A549 (cell line): ENCODE measurements around the gene USP11. TPM values are rescaled to one million over a fixed set of nuclear protein-coding genes. Genes with fewer than 3 reads are reported as not detected.

Experiments used
- ATAC-seq, 2 experiments: fragments of 200-7000 bp in 1 of 2; fragments of >200 bp in 1 of 2; cut with Nextera tagmentation in 1 of 2; cut with Tn5 transposase in 1 of 2; 3 replicates each; pipeline versions ENCODE4 v1.8.0 to v1.9.1; 2018 to 2020; ENCODE audit warnings: mild to moderate bottlenecking in 1 of 2, moderate library complexity in 1 of 2
- CTCF ChIA-PET: fragments of 300-600 bp; sonication (Branson Sonifier 250); formaldehyde crosslinking; extraction: SDS; loops from one replicate; lab custom pipeline; 2021; ENCODE audit warnings: antibody characterized with exemption, inconsistent platforms; lab: Yijun Ruan, JAX
- POLR2A ChIA-PET: fragments of 350-600 bp; formaldehyde crosslinking; extraction: SDS; loops from one replicate; lab custom pipeline; 2021; ENCODE audit warnings: antibody characterized with exemption, inconsistent platforms; lab: Yijun Ruan, JAX
- DNase-seq, 2 experiments: peaks; one replicate each; pipeline versions ENCODE4 v3.0.0 to v3.0.0-alpha.2; 2011 to 2016; ENCODE audit warnings: low read depth in 1 of 2, low spot score in 1 of 2
- FAIRE-seq: peaks from 2 replicates; lab custom pipeline; 2011; peaks lifted over from hg19 to GRCh38; lab: Jason Lieb, UNC
- H3K27ac ChIP-seq, 2 experiments: fragments of >200 bp; sonication (Bioruptor Twin); formaldehyde crosslinking; 3 replicates each; pipeline ENCODE4 v1.5.1; 2016 to 2017
- H3K4me1 ChIP-seq: fragments of >200 bp; sonication (Bioruptor Twin); formaldehyde crosslinking; 3 replicates; pipeline ENCODE4 v1.6.1; 2016
- H3K4me2 ChIP-seq: fragments of >200 bp; sonication (Bioruptor Twin); formaldehyde crosslinking; 3 replicates; pipeline ENCODE4 v1.6.1; 2016
- H3K4me3 ChIP-seq: fragments of >200 bp; sonication (Bioruptor Twin); formaldehyde crosslinking; 3 replicates; pipeline ENCODE4 v1.5.1; 2016
- H3K9me3 ChIP-seq: fragments of >200 bp; sonication (Bioruptor Twin); formaldehyde crosslinking; 3 replicates; pipeline ENCODE4 v1.6.1; 2016
- ATOH8 ChIP-seq: fragments of 250-450 bp; sonication (Bioruptor Pico); IDR thresholded peaks from 2 replicates; pipeline ENCODE4 v1.5.0; 2020; ENCODE audit warnings: low read depth, mild to moderate bottlenecking, moderate library complexity
- CBX2 ChIP-seq: fragments of 200-600 bp; sonication (generic); IDR thresholded peaks from 2 replicates; pipeline ENCODE4 v1.6.1; 2016; ENCODE audit warnings: low read depth, mild to moderate bottlenecking, borderline replicate concordance
- CEBPB ChIP-seq, 2 experiments: fragments of >200 bp in 1 of 2; sonication (Bioruptor Twin) in 1 of 2; formaldehyde crosslinking in 1 of 2; IDR thresholded peaks; 2 replicates each; pipeline ENCODE4 v1.6.1; 2012 to 2016
- CHD4 ChIP-seq: fragments of 200-600 bp; sonication (generic); IDR thresholded peaks from 2 replicates; pipeline ENCODE4 v1.6.1; 2016; ENCODE audit warnings: antibody characterized with exemption, mild to moderate bottlenecking, borderline replicate concordance
- CTCF ChIP-seq: fragments of >200 bp; sonication (Bioruptor Twin); formaldehyde crosslinking; IDR thresholded peaks from 3 replicates; pipeline ENCODE4 v1.5.1; 2016
- EHF ChIP-seq: fragments of 250-450 bp; sonication (Bioruptor Pico); IDR thresholded peaks from 2 replicates; pipeline ENCODE4 v1.5.0; 2020; ENCODE audit warnings: mild to moderate bottlenecking
- EP300 ChIP-seq, 2 experiments: fragments of >200 bp; sonication (Bioruptor Twin); formaldehyde crosslinking; IDR thresholded peaks; 2 replicates in 1 of 2; 3 replicates in 1 of 2; pipeline ENCODE4 v1.6.1; 2016 to 2017
- GATA3 ChIP-seq: IDR thresholded peaks from 2 replicates; pipeline ENCODE4 v1.6.1; 2012; ENCODE audit warnings: borderline replicate concordance
- HDAC2 ChIP-seq: fragments of 200-600 bp; sonication (generic); IDR thresholded peaks from 2 replicates; pipeline ENCODE4 v1.6.1; 2016
- HEYL ChIP-seq: fragments of 250-450 bp; sonication (Bioruptor Pico); IDR thresholded peaks from 2 replicates; pipeline ENCODE4 v1.8.0; 2021; ENCODE audit warnings: mild to moderate bottlenecking, moderate library complexity
- HOXA7 ChIP-seq: fragments of 250-450 bp; sonication (Bioruptor Pico); IDR thresholded peaks from 2 replicates; pipeline ENCODE4 v1.5.0; 2020; ENCODE audit warnings: mild to moderate bottlenecking, moderate library complexity
- HOXB5 ChIP-seq: fragments of 250-450 bp; sonication (Bioruptor Pico); IDR thresholded peaks from 2 replicates; pipeline ENCODE4 v1.5.0; 2020; ENCODE audit warnings: mild to moderate bottlenecking, moderate library complexity
- JUNB ChIP-seq: fragments of >200 bp; sonication (Bioruptor Twin); formaldehyde crosslinking; IDR thresholded peaks from 2 replicates; pipeline ENCODE4 v1.6.1; 2016
- KDM1A ChIP-seq: fragments of 200-600 bp; sonication (generic); IDR thresholded peaks from 2 replicates; pipeline ENCODE4 v1.6.1; 2016; ENCODE audit warnings: low read depth, mild to moderate bottlenecking
- MAZ ChIP-seq: fragments of 150-350 bp; IDR thresholded peaks from 2 replicates; pipeline ENCODE4 v1.6.1; 2014; ENCODE audit warnings: antibody characterized with exemption, low read depth, low read length, borderline replicate concordance
- MYC ChIP-seq: IDR thresholded peaks from 2 replicates; pipeline ENCODE4 v1.6.1; 2012; ENCODE audit warnings: mild to moderate bottlenecking, inconsistent platforms, low read length, improper control_type of control experiment, borderline replicate concordance
- PHF8 ChIP-seq: fragments of 200-600 bp; sonication (generic); IDR thresholded peaks from 2 replicates; pipeline ENCODE4 v1.6.1; 2016; ENCODE audit warnings: low read depth, mild to moderate bottlenecking, antibody characterized with exemption, moderate library complexity, borderline replicate concordance
- POLR2AphosphoS2 ChIP-seq: conservative IDR thresholded peaks from 2 replicates; pipeline ENCODE4 v1.6.1; 2012; ENCODE audit warnings: low read length, improper control_type of control experiment, inconsistent platforms
- RCOR1 ChIP-seq: fragments of 150-350 bp; IDR thresholded peaks from 2 replicates; pipeline ENCODE4 v1.6.1; 2014; ENCODE audit warnings: antibody characterized with exemption, low read length, low read depth
- RFX5 ChIP-seq: fragments of 450-650 bp; IDR thresholded peaks from 2 replicates; pipeline ENCODE4 v1.7.1; 2014; ENCODE audit warnings: antibody characterized with exemption, mild to moderate bottlenecking, moderate library complexity
- SREBF2 ChIP-seq: fragments of 450-650 bp; IDR thresholded peaks from 2 replicates; pipeline ENCODE4 v1.6.1; 2014; ENCODE audit warnings: mild to moderate bottlenecking, moderate library complexity
- TFCP2L1 ChIP-seq: fragments of 250-450 bp; sonication (Bioruptor Pico); IDR thresholded peaks from 2 replicates; pipeline ENCODE4 v1.5.0; 2021; ENCODE audit warnings: mild to moderate bottlenecking
- USF2 ChIP-seq: fragments of 450-650 bp; IDR thresholded peaks from 2 replicates; pipeline ENCODE4 v1.6.1; 2014; ENCODE audit warnings: antibody characterized with exemption
- ZFP36 ChIP-seq: fragments of 450-650 bp; IDR thresholded peaks from 2 replicates; pipeline ENCODE4 v1.6.1; 2014; ENCODE audit warnings: borderline replicate concordance; ENCODE audit not compliant: partially characterized antibody
- ZNF302 ChIP-seq: fragments of 250-450 bp; sonication (Bioruptor Pico); IDR thresholded peaks from 2 replicates; pipeline ENCODE4 v1.9.0; 2021; ENCODE audit warnings: inconsistent platforms, mild to moderate bottlenecking, moderate library complexity
- ZSCAN20 ChIP-seq: fragments of 250-450 bp; sonication (Bioruptor Pico); IDR thresholded peaks from 2 replicates; pipeline ENCODE4 v1.8.0; 2022; ENCODE audit warnings: mild to moderate bottlenecking, moderate library complexity
- WGBS: methylation state at CpG from one replicate; pipeline ENCODE4 v1.1.6; 2017; ENCODE audit errors: missing lambda C conversion rate; 5-methylcytosine and 5-hydroxymethylcytosine counted together
- polyA plus RNA-seq, 4 experiments: library from polyadenylated mRNA; depleted of rRNA in 3 of 4; stranded (reverse); fragments of >200 nt; fragmentation: RNase III in 1 of 4; extraction: RNeasy Plus Mini Kit Qiagen cat#74134 plus additional on column Dnase treatment in 1 of 4; gene quantifications; 2 replicates in 3 of 4; 3 replicates in 1 of 4; pipeline ENCODE4 v1.2.3, GENCODE V29; 2011 to 2017
- TF ChIP-seq, protein P1 (sequence below): IDR thresholded peaks from 2 replicates; pipeline ENCODE4 v1.6.1; 2012
- TF ChIP-seq, protein P2 (sequence below): IDR thresholded peaks from 2 replicates; pipeline ENCODE4 v1.6.1; 2012

Gene USP11
- polyA plus RNA-seq, 2 of the 4 experiments (the other 2 are of a cell fraction): 35.6 to 50.0 TPM

- CTCF ChIA-PET: interaction anchor here (1.0 to 1.2 kb wide), 3 partner anchors 15 to 443 kb away, joined by 3 to 4 read pairs (median 3); no protein-coding TSS in a partner anchor
- POLR2A ChIA-PET: no interaction called here
- ATAC-seq (no peak), FAIRE-seq (no peak), DNase-seq (no peak)
- no peak for TF ChIP-seq KDM1A
- Histone ChIP-seq H3K4me2 (no peak overlapping the region), H3K4me3 (no peak overlapping the region), H3K9me3 (no peaks in the 10 kb centered on the region), H3K4me1 (peaks cover 45% of the 10 kb centered on the region), H3K27ac (no peak overlapping the region)
- WGBS: 95% methylated on average over 4 of the region's 11 CpGs
Observed at GRCh38 chrX:47202316-47202715, 30.5 kb upstream of the USP11 start.

GRCh38 chrX:47202877-47203276 is 29.9 kb upstream of the USP11 start:
- H3K27ac ChIP-seq: no peak overlapping the region
- DNase-seq (no peak), ATAC-seq (no peak)
- TF ChIP-seq EP300 (IDR thresholded peaks at IDR 0.05) (no peak), HEYL (CRISPR knock-in tag) (no peak), POLR2AphosphoS2 (no peak), RFX5 (no peak), GATA3 (no peak), USF2 (no peak), ZSCAN20 (CRISPR knock-in tag) (no peak), ZFP36 (no peak), SREBF2 (no peak), EHF (CRISPR knock-in tag) (no peak), HOXA7 (no peak), RCOR1 (no peak), PHF8 (no peak)
- TF ChIP-seq, all 56 proteins: peak for 0
- WGBS: 67% methylated on average over 4 of the region's 4 CpGs
- POLR2A ChIA-PET: no interaction called here
- CTCF ChIA-PET: no interaction called here
- Histone ChIP-seq H3K4me1 (peaks cover 39% of the 10 kb centered on the region), H3K4me2 (no peak overlapping the region), H3K4me3 (no peak overlapping the region), H3K9me3 (no peaks in the 10 kb centered on the region)
- FAIRE-seq: no peak

GRCh38 chrX:47204970-47205369 is 27.8 kb upstream of the USP11 start:
- ChIA-PET POLR2A (no interaction called here), CTCF (interaction anchor here (1.9 kb wide), 1 partner anchor 318 kb away, joined by 10 read pairs; no protein-coding TSS in a partner anchor)
- TF ChIP-seq JUNB: no peak
- no peak overlapping the region for H3K4me3 ChIP-seq
- H3K9me3 ChIP-seq: no peaks in the 10 kb centered on the region
- H3K27ac ChIP-seq: no peak overlapping the region
- ATAC-seq (peak in 1 of 2 experiments; percentile 21; a peak in 1 of 6 replicates), FAIRE-seq (peak; percentile 68), DNase-seq (no peak)
- H3K4me2 ChIP-seq: no peak overlapping the region
- peaks cover 18% of the 10 kb centered on the region for H3K4me1 ChIP-seq
- WGBS: 74% methylated on average over 5 of the region's 5 CpGs

GRCh38 chrX:47206316-47206715 is 26.5 kb upstream of the USP11 start:
- DNase-seq: no peak
- no peak overlapping the region for H3K4me2 ChIP-seq
- H3K4me1 ChIP-seq: peaks cover 5% of the 10 kb centered on the region; the same call in 2 of the 3 replicates
- no peaks in the 10 kb centered on the region for H3K9me3 ChIP-seq
- POLR2A ChIA-PET: no interaction called here
- ATAC-seq: no peak
- FAIRE-seq: no peak
- no peak for TF ChIP-seq ATOH8 (CRISPR knock-in tag)
- no peak for TF ChIP-seq HEYL (CRISPR knock-in tag)
- TF ChIP-seq CTCF: no peak
- TF ChIP-seq POLR2AphosphoS2: no peak
- TF ChIP-seq MYC: no peak
- TF ChIP-seq, protein P1, sequence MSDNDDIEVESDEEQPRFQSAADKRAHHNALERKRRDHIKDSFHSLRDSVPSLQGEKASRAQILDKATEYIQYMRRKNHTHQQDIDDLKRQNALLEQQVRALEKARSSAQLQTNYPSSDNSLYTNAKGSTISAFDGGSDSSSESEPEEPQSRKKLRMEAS: no peak
- no peak for TF ChIP-seq CEBPB (IDR thresholded peaks at IDR 0.05)
- TF ChIP-seq HOXB5: no peak
- no peak for TF ChIP-seq CBX2
- TF ChIP-seq HOXA7: no peak
- no peak for TF ChIP-seq HDAC2
- TF ChIP-seq MAZ: no peak
- TF ChIP-seq CHD4: no peak
- TF ChIP-seq TFCP2L1 (CRISPR knock-in tag): no peak
- TF ChIP-seq, protein P2, sequence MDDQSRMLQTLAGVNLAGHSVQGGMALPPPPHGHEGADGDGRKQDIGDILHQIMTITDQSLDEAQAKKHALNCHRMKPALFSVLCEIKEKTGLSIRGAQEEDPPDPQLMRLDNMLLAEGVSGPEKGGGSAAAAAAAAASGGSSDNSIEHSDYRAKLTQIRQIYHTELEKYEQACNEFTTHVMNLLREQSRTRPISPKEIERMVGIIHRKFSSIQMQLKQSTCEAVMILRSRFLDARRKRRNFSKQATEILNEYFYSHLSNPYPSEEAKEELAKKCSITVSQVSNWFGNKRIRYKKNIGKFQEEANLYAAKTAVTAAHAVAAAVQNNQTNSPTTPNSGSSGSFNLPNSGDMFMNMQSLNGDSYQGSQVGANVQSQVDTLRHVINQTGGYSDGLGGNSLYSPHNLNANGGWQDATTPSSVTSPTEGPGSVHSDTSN: no peak
- TF ChIP-seq ZNF302 (CRISPR knock-in tag): no peak
- TF ChIP-seq, all 56 proteins: peak for 0
- Histone ChIP-seq H3K27ac (no peak overlapping the region), H3K4me3 (no peak overlapping the region)
- CTCF ChIA-PET: interaction anchor here (0.9 kb wide), 1 partner anchor 41 kb away, joined by 3 read pairs; no protein-coding TSS in a partner anchor
- WGBS: 85% methylated on average over 2 of the region's 3 CpGs
